Measurements from ENCODE around the gene WDR45. TPM values are rescaled to one million over a fixed set of nuclear protein-coding genes. Genes with fewer than 3 reads are reported as not detected.

The WDR45 gene
- polyA plus RNA-seq, 1 experiment: 165 TPM

DNA sequence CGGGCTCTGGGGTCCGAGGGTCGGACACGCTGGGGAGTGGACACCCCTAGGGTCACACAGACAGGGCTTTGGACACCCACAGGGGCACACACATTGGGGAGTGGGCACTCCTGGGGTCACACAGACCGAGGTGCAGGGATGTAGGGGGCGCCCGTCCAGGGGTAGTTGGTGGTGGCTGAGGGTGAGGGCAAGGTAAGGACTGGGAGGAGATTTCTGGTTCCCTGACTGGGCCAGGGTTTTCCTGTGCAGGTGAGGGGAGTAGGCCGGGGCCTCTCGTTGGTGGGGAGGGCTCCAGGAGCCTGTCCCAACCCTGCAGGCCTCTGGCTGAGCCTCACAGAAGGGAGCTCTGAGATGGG lies 21.9 kb upstream of the WDR45 start:
- no peak for TF ChIP-seq CTCF (IDR thresholded peaks at IDR 0.05; ENCODE audit: insufficient read depth, low read depth, low read length)
- ChIA-PET POLR2A (no interaction called here), CTCF (no interaction called here)
- no peak for DNase-seq (ENCODE audit: low read depth)
- H3K36me3 ChIP-seq (ENCODE audit: control insufficient read depth, insufficient read depth, low read length): no peaks in the 10 kb centered on the region
- peak overlapping the region; percentile 74 for H3K4me3 ChIP-seq (ENCODE audit: low read depth, low read length)
- H3K27me3 ChIP-seq (ENCODE audit: control insufficient read depth, insufficient read depth, low read length): no peaks in the 10 kb centered on the region

GRCh38 chrX:49100704-49101628 lies 21.3 kb upstream of the WDR45 start:
- DNase-seq (ENCODE audit: low read depth): peak; percentile 62
- Histone ChIP-seq H3K4me3 (ENCODE audit: low read depth, low read length) (peak overlapping the region; percentile 74), H3K36me3 (ENCODE audit: control insufficient read depth, insufficient read depth, low read length) (no peaks in the 10 kb centered on the region), H3K27me3 (ENCODE audit: control insufficient read depth, insufficient read depth, low read length) (no peaks in the 10 kb centered on the region)
- POLR2A ChIA-PET: no interaction called here
- no peak for TF ChIP-seq CTCF (IDR thresholded peaks at IDR 0.05; ENCODE audit: insufficient read depth, low read depth, low read length)
- CTCF ChIA-PET: no interaction called here

DNA sequence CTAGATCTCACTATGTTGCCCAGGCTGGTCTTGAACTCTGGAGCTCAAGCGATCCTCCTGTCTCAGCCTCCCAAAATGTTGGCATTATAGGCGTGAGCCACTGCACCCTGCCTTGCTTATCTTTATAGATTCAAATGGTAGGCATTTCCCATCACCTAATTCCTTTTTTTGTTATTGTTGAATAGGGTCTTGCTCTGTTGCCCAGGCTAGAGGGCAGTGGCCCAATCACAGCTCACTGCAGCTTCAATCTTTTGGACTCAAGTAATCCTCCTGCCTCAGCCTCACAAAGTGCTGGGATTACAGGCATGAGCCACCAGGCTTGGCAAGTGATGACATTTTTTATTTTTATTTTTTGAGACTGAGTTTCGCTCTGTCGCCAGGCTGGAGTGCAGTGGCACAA lies 16.7 kb upstream of the WDR45 start:
- POLR2A ChIA-PET: no interaction called here
- H3K4me3 ChIP-seq (ENCODE audit: low read depth, low read length): no peak overlapping the region
- no peaks in the 10 kb centered on the region for H3K27me3 ChIP-seq (ENCODE audit: control insufficient read depth, insufficient read depth, low read length)
- no peak for DNase-seq (ENCODE audit: low read depth)
- no peaks in the 10 kb centered on the region for H3K36me3 ChIP-seq (ENCODE audit: control insufficient read depth, insufficient read depth, low read length)
- CTCF ChIA-PET: no interaction called here
- TF ChIP-seq CTCF (IDR thresholded peaks at IDR 0.05; ENCODE audit: insufficient read depth, low read depth, low read length): no peak

- Histone ChIP-seq H3K4me3 (ENCODE audit: low read depth, low read length) (no peak overlapping the region), H3K36me3 (ENCODE audit: control insufficient read depth, insufficient read depth, low read length) (no peaks in the 10 kb centered on the region), H3K27me3 (ENCODE audit: control insufficient read depth, insufficient read depth, low read length) (no peaks in the 10 kb centered on the region)
- DNase-seq (ENCODE audit: low read depth): no peak
- CTCF ChIA-PET: interaction anchor here (0.5 kb wide), 1 partner anchor 326 kb away, joined by 3 read pairs; no protein-coding TSS in a partner anchor
- POLR2A ChIA-PET: no interaction called here
- no peak for TF ChIP-seq CTCF (IDR thresholded peaks at IDR 0.05; ENCODE audit: insufficient read depth, low read depth, low read length)
Measured at GRCh38 chrX:49089553-49089952, 9.9 kb upstream of the WDR45 start.

DNA sequence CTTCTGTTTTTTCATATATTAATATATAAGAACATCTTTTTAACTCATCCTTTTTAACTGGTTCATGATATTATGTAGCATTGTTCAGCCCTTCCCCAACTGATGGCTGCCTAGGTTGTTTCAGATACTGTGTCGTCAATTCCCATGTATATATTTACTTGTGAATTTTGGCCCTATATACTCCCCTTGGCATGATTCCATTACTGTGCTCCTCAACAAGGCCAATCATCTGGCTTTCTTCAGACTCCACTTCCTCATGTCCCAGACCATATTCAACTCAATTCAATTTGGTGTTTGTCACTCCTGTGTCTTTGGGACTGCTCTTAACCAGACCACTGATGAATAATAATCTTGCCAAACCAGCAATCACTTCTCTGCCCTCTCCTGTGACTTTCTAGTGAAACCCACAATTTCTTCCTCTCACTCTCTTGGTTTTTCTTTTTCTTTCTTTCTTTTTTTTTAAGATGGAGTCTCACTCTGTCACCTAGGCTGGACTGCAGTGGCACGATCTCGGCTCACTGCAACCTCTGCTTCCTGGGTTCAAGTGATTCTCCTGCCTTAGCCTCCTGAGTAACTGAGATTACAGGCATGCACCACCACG lies 2.7 kb upstream of the WDR45 start:
- H3K36me3 ChIP-seq (ENCODE audit: control insufficient read depth, insufficient read depth, low read length): peaks cover 2% of the 10 kb centered on the region
- H3K27me3 ChIP-seq (ENCODE audit: control insufficient read depth, insufficient read depth, low read length): no peaks in the 10 kb centered on the region
- no peak for TF ChIP-seq CTCF (IDR thresholded peaks at IDR 0.05; ENCODE audit: insufficient read depth, low read depth, low read length)
- H3K4me3 ChIP-seq (ENCODE audit: low read depth, low read length): no peak overlapping the region
- ChIA-PET POLR2A (no interaction called here), CTCF (no interaction called here)
- DNase-seq (ENCODE audit: low read depth): no peak
